LNCaP clone FGC (cell line): ENCODE measurements around the gene MYH7B.

Experiments used
- DNase-seq: peaks from one replicate; pipeline ENCODE4 v3.0.0-alpha.2; 2011; ENCODE audit warnings: low read depth
- H3K4me3 ChIP-seq: 2 replicates; pipeline ENCODE4 v1.5.1; 2011; ENCODE audit warnings: mild to moderate bottlenecking, low read depth, low read length, control low read depth
- CTCF ChIP-seq: IDR thresholded peaks from 2 replicates; pipeline ENCODE4 v1.5.1; 2012; ENCODE audit warnings: mild to moderate bottlenecking; ENCODE audit not compliant: control insufficient read depth, insufficient read depth; ENCODE audit errors: extremely low read depth

The MYH7B gene

GRCh38 chr20:34964486-34964885 is 8.8 kb downstream of the MYH7B start:
- TF ChIP-seq CTCF = no peak
- no peak overlapping the region for H3K4me3 ChIP-seq
- no peak for DNase-seq

- no peak for TF ChIP-seq CTCF
- no peak overlapping the region for H3K4me3 ChIP-seq
- no peak for DNase-seq
Observed at GRCh38 chr20:34965051-34965450, 9.4 kb downstream of the MYH7B start.

- no peak for DNase-seq
- TF ChIP-seq CTCF = no peak
- H3K4me3 ChIP-seq = no peak overlapping the region
Observed at GRCh38 chr20:34967421-34967820, 11.8 kb downstream of the MYH7B start.

GRCh38 chr20:34968042-34968775 is 12.5 kb downstream of the MYH7B start:
- no peak for TF ChIP-seq CTCF
- H3K4me3 ChIP-seq = no peak overlapping the region
- no peak for DNase-seq

- no peak overlapping the region for H3K4me3 ChIP-seq
- no peak for TF ChIP-seq CTCF
- no peak for DNase-seq
Observed at GRCh38 chr20:34970193-34970840, 14.6 kb downstream of the MYH7B start.

- no peak for DNase-seq
- no peak overlapping the region for H3K4me3 ChIP-seq
- TF ChIP-seq CTCF = no peak
Observed at GRCh38 chr20:34970846-34971560, 15.3 kb downstream of the MYH7B start.
